ENCODE data around the gene TNK2.
"Not testable (repeated sequence)": the region's sequence is repeated elsewhere in the genome, so short reads cannot be mapped to it uniquely, and the experiment has no call there.

TNK2 gene

DNA sequence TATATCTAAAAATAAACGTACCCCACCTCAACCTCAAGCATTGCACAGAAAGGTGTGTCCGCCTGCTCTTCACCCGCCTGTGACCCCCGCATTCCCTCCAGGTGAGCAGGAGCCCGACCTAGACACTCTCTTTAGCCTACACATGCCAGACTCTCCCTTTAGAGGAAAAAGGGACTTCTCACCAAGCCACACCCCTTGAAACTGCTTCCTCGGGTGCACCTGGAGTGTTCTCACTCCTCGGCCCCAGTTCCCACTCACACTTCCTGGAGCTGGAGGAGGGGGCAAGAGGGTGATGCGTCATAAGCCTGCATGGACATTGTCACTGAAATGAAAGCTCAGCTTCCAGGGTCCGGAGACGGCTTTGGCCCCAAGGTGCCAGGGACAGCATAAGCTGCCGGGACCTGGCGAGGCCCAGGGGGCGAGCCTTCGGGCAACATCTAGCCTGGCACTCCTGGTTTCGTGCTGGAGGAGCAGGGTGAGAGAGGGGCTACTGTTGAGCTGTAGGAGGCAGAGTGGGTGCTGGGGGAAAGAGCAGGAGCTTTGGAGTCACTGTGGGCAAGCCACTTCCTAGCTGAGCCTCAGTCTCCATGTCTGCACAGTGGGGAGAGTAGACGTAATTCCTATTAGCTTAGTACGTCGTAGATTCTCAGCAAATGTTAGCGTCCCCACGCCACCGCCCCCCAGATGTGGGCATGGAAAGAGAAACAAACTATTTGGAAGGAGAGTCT is 86.8 kb downstream of the TNK2 start:
- DNase-seq (ENCODE audit: low read depth), result no peak

DNA sequence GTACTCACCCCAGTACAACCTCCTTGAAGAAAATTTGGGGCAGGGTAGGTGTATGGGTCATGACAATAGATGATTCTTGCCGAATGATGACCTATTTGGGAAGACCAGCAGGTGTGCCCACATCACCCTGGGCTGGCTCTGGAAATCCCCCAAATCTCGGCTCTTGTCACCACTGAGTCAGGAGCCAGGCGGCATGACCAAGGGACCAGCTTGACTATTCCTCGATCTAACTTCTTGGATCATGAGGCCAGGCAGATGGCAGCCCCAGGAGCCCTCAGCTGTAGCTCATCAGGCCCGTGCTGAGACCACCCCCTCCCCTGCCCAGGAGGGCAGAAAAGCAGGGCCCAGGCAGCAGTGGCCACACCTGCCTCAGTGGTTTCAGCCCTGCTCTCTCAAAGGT is 87.5 kb downstream of the TNK2 start:
- no peak for DNase-seq (ENCODE audit: low read depth)

DNA sequence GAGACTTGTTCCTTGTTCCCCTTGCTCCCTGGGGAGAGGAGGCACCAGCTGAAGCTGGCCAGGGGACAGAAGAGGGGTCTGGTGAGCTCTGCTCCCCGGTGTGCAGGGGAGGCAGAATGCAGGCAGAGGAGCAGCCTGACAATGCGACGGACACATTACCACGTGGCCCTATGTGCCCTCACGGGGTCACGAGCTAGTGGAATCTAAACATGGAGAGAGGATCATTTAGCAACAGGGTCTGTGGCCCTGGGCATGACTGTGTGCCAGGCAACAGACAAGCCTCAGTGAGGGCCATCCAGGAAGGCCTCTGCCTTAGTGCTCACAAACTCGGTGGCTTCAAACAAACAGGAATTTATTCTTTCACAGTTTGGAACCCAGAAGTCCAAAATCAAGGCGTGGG is 88.2 kb downstream of the TNK2 start:
- DNase-seq (ENCODE audit: low read depth), result no peak

DNA sequence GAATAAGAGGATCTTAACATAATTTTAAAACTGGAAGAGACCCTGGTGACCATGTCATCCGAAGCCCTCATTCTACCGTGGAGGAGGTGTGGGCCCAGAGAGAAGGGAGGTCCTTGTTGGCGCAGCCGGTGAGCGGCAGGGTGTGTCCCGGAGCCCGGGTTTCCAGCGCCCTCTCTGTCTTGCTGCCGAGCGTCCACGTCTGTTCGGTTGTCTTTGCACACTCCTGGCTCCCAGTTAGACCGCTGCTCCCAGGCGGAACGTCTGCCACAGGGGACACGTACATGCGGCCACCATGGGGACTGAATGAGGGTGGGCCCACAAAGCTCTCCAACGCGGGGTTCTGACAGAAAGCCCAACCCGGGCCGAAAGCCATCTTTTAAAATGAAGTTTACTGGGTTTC is 90.0 kb downstream of the TNK2 start:
- DNase-seq (ENCODE audit: low read depth), result no peak

DNA sequence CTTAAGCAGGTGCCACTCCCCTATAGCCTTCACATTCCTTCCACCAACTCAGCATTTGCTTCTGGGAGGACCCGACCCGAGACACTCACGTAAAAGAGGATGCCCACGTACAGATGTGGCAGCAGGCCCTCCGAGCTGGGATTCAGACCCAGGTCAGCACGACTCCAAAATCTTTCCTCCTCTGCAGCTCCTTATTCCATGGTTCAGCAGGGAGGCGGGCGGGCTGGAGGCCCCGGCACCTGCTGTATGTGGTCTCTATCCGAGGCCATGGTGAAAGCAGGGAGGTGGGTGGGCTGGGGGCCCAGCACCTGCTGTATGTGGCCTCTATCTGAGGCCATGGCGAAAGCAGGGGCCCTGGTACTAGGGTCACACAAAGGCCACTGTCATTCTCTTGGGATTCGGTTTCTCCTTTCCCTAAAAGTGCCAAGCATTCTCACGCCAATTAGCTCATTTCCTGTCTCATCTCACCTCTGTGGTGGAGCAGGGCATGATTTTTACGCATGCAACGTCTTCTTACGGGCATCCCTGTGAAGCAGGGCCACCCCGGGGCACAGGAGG is 90.7 kb downstream of the TNK2 start:
- no peak for DNase-seq (ENCODE audit: low read depth)

DNA sequence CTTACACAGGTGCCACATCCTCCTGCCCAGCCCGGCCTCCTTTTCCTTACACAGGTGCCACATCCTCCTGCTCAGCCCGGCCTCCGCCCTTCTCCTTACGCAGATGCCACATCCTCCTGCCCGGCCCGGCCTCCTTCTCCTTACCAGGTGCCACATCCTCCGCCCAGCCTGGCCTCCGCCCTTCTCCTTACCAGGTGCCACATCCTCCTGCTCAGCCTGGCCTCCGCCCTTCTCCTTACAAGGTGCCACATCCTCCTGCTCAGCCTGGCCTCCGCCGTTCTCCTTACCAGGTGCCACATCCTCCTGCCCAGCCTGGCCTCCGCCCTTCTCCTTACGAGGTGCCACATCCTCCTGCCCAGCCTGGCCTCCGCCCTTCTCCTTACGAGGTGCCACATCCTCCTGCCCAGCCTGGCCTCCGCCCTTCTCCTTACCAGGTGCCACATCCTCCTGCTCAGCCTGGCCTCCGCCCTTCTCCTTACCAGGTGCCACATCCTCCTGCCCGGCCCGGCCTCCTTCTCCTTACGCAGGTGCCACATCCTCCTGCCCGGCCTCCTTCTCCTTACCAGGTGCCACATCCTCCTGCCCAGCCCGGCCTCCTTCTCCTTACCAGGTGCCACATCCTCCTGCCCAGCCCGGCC is 92.0 kb downstream of the TNK2 start:
- not testable (repeated sequence) for DNase-seq (ENCODE audit: low read depth)

DNA sequence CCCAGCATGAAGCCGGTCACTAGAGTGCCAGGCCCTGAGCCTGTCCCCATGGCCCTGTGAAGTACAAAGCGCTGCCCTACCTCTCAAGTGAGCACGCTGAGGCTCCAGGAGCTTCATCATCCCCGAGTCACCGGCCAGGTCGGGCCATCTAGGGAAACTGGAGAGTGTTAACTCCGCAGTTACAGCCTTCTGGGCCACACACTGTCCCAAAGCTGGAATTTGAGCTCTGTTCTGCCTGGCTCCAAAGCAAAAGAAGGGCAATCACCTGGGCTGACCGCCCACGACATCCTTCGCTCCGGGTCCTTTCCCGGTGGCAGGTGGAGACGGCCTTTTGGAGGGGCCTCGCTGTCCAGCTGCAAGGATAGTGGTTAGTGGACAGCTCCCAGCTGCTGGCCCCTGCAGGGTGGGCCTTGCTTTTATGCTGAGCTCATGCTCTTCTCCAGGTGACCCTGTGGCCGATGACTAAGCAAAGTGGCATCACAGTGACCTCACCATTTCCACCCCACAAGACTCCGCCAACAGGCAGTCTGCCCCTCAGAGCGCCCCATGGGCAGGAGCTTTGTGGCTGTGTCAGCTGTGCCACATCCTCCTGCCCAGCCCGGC is 93.1 kb downstream of the TNK2 start:
- DNase-seq (ENCODE audit: low read depth), result no peak

DNA sequence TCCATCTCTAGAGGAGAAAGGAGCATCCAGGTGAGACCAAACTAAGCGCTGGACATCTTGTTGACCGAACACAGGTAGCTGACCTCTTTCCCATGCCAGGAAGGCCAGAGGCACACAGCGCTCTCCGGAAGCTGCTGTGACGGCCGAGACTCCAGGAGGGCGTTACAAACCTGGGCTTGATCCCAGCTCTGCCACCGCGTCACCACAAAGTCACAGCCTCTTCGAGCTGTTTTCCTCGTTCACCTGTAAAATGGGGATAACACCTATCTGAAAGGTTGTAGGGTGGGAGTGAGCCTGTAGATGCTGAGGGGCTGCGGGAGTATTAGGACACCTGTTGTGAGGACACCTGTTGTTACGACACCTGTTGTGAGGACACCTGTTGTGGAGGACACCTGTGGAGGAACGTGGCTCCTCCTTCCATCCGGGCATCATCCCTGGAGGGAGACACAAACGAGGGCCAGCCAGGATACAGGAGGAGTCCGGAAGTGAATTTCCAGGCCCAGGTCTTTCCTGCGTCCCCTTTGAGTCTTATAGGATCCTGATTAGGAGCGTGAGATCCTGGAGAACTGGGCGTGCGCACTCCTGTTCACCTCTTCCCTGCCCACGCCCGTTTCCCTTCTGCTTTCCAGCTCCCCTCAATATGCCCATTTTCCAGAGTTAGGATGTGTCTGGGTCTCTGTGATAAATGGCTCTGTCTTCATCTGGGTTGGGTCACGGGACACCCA is 94.3 kb downstream of the TNK2 start:
- no peak for DNase-seq (ENCODE audit: low read depth)
